HEK293T (cell line): ENCODE results near the gene CD109.

Experiments used
- ARNT ChIP-seq: fragments of 450-650 bp; IDR thresholded peaks from 2 replicates; pipeline ENCODE4 v1.6.1; 2017; ENCODE audit warnings: mild to moderate bottlenecking
- BHLHE40 ChIP-seq: fragments of 450-650 bp; IDR thresholded peaks from 2 replicates; pipeline ENCODE4 v1.6.1; 2016; ENCODE audit warnings: mild to moderate bottlenecking, moderate library complexity, borderline replicate concordance
- FOXK2 ChIP-seq: fragments of 450-650 bp; IDR thresholded peaks from 2 replicates; pipeline ENCODE4 v1.6.1; 2016; ENCODE audit warnings: mild to moderate bottlenecking
- SP1 ChIP-seq: fragments of 450-650 bp; IDR thresholded peaks from 2 replicates; pipeline ENCODE4 v1.6.1; 2017

GRCh38 chr6:73733791-73734190 is 37.8 kb downstream of the CD109 start:
- TF ChIP-seq SP1 (no peak), ARNT (no peak), FOXK2 (no peak), BHLHE40 (no peak)
